Parathyroid adenoma (tissue), 2 donors: ENCODE measurements around the gene RPAIN.

Source experiments
- H2AFZ ChIP-seq: fragments of 300-600 bp; sonication (generic); one replicate; pipeline ENCODE4 v1.7.0; 2017; ENCODE audit warnings: antibody characterized with exemption, mild to moderate bottlenecking
- H3K27ac ChIP-seq: fragments of 300-600 bp; sonication (generic); one replicate; pipeline ENCODE4 v1.7.0; 2017
- H3K27me3 ChIP-seq: fragments of 300-600 bp; sonication (generic); one replicate; pipeline ENCODE4 v1.7.0; 2017; ENCODE audit warnings: low read length; ENCODE audit not compliant: control insufficient read depth, insufficient read depth
- H3K36me3 ChIP-seq: fragments of 300-600 bp; sonication (generic); one replicate; pipeline ENCODE4 v1.7.0; 2017; ENCODE audit warnings: low read length; ENCODE audit not compliant: control insufficient read depth, insufficient read depth
- H3K4me1 ChIP-seq: fragments of 300-600 bp; sonication (generic); one replicate; pipeline ENCODE4 v1.7.0; 2017; ENCODE audit warnings: control low read depth
- H3K4me2 ChIP-seq: fragments of 300-600 bp; sonication (generic); one replicate; pipeline ENCODE4 v1.7.0; 2017; ENCODE audit warnings: low read length
- H3K4me3 ChIP-seq: fragments of 300-600 bp; sonication (generic); one replicate; pipeline ENCODE4 v1.7.0; 2017; ENCODE audit warnings: low read depth, low read length
- H3K79me2 ChIP-seq: fragments of 300-600 bp; sonication (generic); one replicate; pipeline ENCODE4 v1.7.0; 2017; ENCODE audit warnings: control low read depth
- H3K9ac ChIP-seq: fragments of 300-600 bp; sonication (generic); one replicate; pipeline ENCODE4 v1.7.0; 2017; ENCODE audit warnings: mild to moderate bottlenecking
- H3K9me3 ChIP-seq: fragments of 300-600 bp; sonication (generic); one replicate; pipeline ENCODE4 v1.7.0; 2017; ENCODE audit warnings: low read length; ENCODE audit not compliant: control insufficient read depth
- CTCF ChIP-seq: fragments of 300-600 bp; sonication (generic); IDR thresholded peaks from one replicate; pipeline ENCODE4 v1.7.0; 2017; ENCODE audit warnings: antibody characterized with exemption, mild to moderate bottlenecking
- donor health status: primary hyperparathyroidism.

Gene RPAIN

GRCh38 chr17:5466295-5466694, 46.3 kb downstream of the RPAIN start:
- Histone ChIP-seq H3K4me2 (no peak overlapping the region), H3K36me3 (no peaks in the 10 kb centered on the region), H2AFZ (no peak overlapping the region), H3K4me3 (no peak overlapping the region), H3K4me1 (peaks cover 3% of the 10 kb centered on the region), H3K27ac (no peak overlapping the region), H3K9ac (no peak overlapping the region), H3K27me3 (no peaks in the 10 kb centered on the region), H3K79me2 (peaks cover 23% of the 10 kb centered on the region), H3K9me3 (no peaks in the 10 kb centered on the region)
- TF ChIP-seq CTCF, result no peak

- H3K4me3 ChIP-seq, result peak overlapping the region; percentile 81
- no peaks in the 10 kb centered on the region for H3K9me3 ChIP-seq
- H2AFZ ChIP-seq, result no peak overlapping the region
- no peaks in the 10 kb centered on the region for H3K36me3 ChIP-seq
- peaks cover 3% of the 10 kb centered on the region for H3K4me1 ChIP-seq
- peaks cover 23% of the 10 kb centered on the region for H3K79me2 ChIP-seq
- TF ChIP-seq CTCF, result no peak
- no peaks in the 10 kb centered on the region for H3K27me3 ChIP-seq
- H3K4me2 ChIP-seq, result peak overlapping the region; percentile 96
- no peak overlapping the region for H3K27ac ChIP-seq
- H3K9ac ChIP-seq, result no peak overlapping the region
Observed at GRCh38 chr17:5467416-5467815, 47.4 kb downstream of the RPAIN start.

- no peak for TF ChIP-seq CTCF
Observed at GRCh38 chr17:5468075-5468473, 48.1 kb downstream of the RPAIN start.

GRCh38 chr17:5472511-5472910, 52.5 kb downstream of the RPAIN start:
- H3K9ac ChIP-seq, result no peak overlapping the region
- H3K27ac ChIP-seq, result no peak overlapping the region
- peaks cover 11% of the 10 kb centered on the region for H3K79me2 ChIP-seq
- H3K4me1 ChIP-seq, result no peaks in the 10 kb centered on the region
- H3K4me3 ChIP-seq, result no peak overlapping the region
- H3K9me3 ChIP-seq, result no peaks in the 10 kb centered on the region
- H3K27me3 ChIP-seq, result no peaks in the 10 kb centered on the region
- no peaks in the 10 kb centered on the region for H3K36me3 ChIP-seq
- no peak overlapping the region for H2AFZ ChIP-seq
- TF ChIP-seq CTCF, result no peak
- H3K4me2 ChIP-seq, result no peak overlapping the region

More at GRCh38 chr17:5468075-5468473, 48.1 kb downstream of the RPAIN start:
- H3K4me1 ChIP-seq, result peaks cover 3% of the 10 kb centered on the region
- peaks cover 23% of the 10 kb centered on the region for H3K79me2 ChIP-seq
- peak overlapping the region; percentile 96 for H3K4me2 ChIP-seq
- no peaks in the 10 kb centered on the region for H3K27me3 ChIP-seq
- peak overlapping the region; percentile 61 for H3K27ac ChIP-seq
- peak overlapping the region; percentile 38 for H3K9ac ChIP-seq
- H2AFZ ChIP-seq, result peak overlapping the region; percentile 88
- no peaks in the 10 kb centered on the region for H3K36me3 ChIP-seq
- peak overlapping the region; percentile 81 for H3K4me3 ChIP-seq
- no peaks in the 10 kb centered on the region for H3K9me3 ChIP-seq

- Histone ChIP-seq H3K4me3 (no peak overlapping the region), H3K9me3 (no peaks in the 10 kb centered on the region), H3K27me3 (no peaks in the 10 kb centered on the region), H3K4me1 (no peaks in the 10 kb centered on the region), H3K9ac (no peak overlapping the region), H3K4me2 (no peak overlapping the region), H3K79me2 (peaks cover 3% of the 10 kb centered on the region), H3K36me3 (no peaks in the 10 kb centered on the region), H3K27ac (no peak overlapping the region), H2AFZ (no peak overlapping the region)
- TF ChIP-seq CTCF, result no peak
Observed at GRCh38 chr17:5473906-5474305, 53.9 kb downstream of the RPAIN start.
